Neural progenitor cell (in vitro differentiated cells): ENCODE data around the gene RPL7L1.

ENCODE experiments used
- EZH2phosphoT487 ChIP-seq: fragments of 200-600 bp; sonication (generic); IDR thresholded peaks from 2 replicates; pipeline ENCODE4 v1.6.1; 2017; ENCODE audit warnings: antibody characterized with exemption
- TF ChIP-seq, protein P1 (sequence below): fragments of 200-600 bp; sonication (generic); IDR thresholded peaks from 2 replicates; pipeline ENCODE4 v1.5.1; 2017; ENCODE audit warnings: antibody characterized with exemption, mild to moderate bottlenecking

DNA sequence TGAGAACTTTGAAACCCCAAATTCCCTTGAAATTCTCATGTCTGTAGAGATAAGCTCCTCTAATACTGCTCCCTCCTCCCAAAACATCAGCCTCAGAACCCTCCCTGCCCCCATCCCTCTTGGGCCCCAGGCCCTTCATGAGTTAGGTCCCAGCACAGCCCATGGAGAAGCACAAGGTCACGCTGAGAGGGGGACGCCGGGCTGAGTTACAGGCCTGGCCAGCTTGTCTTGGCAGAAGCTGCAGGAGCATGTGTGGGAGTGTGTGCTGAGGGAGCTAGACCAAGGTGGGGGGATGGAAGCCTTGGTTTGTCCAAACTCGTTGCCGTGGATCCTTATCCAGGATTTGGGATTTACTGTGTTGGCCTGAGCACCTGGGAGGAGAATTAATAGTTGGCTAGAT is 27.9 kb downstream of the RPL7L1 start:
- TF ChIP-seq, protein P1, sequence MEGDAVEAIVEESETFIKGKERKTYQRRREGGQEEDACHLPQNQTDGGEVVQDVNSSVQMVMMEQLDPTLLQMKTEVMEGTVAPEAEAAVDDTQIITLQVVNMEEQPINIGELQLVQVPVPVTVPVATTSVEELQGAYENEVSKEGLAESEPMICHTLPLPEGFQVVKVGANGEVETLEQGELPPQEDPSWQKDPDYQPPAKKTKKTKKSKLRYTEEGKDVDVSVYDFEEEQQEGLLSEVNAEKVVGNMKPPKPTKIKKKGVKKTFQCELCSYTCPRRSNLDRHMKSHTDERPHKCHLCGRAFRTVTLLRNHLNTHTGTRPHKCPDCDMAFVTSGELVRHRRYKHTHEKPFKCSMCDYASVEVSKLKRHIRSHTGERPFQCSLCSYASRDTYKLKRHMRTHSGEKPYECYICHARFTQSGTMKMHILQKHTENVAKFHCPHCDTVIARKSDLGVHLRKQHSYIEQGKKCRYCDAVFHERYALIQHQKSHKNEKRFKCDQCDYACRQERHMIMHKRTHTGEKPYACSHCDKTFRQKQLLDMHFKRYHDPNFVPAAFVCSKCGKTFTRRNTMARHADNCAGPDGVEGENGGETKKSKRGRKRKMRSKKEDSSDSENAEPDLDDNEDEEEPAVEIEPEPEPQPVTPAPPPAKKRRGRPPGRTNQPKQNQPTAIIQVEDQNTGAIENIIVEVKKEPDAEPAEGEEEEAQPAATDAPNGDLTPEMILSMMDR, result no peak
- TF ChIP-seq EZH2phosphoT487, result no peak
